GM12873 (cell line): ENCODE results near the gene UBR1.

Experiments used
- TF ChIP-seq, protein P1 (sequence below): IDR thresholded peaks from 2 replicates; pipeline ENCODE4 v1.5.1; 2012; ENCODE audit warnings: low read depth, mild to moderate bottlenecking, moderate library complexity, low read length, control low read depth; ENCODE audit not compliant: insufficient read depth; ENCODE audit errors: missing control alignments

UBR1 gene

DNA sequence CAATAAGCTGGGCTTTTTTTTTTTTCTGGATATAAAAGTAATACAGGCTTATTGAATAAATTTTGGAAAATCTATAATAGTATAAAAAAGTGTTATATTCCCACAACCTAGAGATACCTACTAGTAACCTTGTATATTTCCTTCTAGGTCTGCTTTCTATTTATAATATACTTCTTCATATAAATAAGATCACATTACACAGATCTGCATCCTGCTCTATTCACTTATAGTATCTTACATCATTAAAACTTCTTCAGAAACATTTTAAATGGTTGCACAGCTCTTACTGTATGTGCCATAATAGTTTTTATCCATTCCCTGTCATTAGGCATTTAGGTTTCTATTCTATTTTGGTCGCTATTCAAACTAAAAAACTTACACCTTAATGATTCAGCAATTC lies 98.3 kb downstream of the UBR1 start:
- TF ChIP-seq, protein P1, sequence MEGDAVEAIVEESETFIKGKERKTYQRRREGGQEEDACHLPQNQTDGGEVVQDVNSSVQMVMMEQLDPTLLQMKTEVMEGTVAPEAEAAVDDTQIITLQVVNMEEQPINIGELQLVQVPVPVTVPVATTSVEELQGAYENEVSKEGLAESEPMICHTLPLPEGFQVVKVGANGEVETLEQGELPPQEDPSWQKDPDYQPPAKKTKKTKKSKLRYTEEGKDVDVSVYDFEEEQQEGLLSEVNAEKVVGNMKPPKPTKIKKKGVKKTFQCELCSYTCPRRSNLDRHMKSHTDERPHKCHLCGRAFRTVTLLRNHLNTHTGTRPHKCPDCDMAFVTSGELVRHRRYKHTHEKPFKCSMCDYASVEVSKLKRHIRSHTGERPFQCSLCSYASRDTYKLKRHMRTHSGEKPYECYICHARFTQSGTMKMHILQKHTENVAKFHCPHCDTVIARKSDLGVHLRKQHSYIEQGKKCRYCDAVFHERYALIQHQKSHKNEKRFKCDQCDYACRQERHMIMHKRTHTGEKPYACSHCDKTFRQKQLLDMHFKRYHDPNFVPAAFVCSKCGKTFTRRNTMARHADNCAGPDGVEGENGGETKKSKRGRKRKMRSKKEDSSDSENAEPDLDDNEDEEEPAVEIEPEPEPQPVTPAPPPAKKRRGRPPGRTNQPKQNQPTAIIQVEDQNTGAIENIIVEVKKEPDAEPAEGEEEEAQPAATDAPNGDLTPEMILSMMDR = no peak

DNA sequence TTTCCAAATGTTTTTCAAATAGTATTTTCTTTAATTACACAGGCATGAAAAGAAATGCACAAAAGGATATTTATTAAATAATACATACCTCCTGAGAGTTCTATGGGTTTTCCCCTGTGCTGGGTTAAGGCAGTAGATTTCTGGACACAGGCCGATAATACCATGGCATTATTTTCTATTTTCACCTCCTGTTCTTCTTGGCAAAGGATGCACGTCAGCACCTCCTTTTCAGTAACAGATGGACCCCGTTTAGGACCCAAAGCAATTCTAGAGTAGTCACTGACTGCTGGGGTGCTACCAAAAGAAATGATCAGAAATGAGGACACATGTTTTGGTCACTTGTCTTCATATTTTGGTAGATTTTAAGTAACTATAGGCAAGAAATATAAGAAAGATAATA lies 98.8 kb downstream of the UBR1 start:
- TF ChIP-seq, protein P1 = no peak

DNA sequence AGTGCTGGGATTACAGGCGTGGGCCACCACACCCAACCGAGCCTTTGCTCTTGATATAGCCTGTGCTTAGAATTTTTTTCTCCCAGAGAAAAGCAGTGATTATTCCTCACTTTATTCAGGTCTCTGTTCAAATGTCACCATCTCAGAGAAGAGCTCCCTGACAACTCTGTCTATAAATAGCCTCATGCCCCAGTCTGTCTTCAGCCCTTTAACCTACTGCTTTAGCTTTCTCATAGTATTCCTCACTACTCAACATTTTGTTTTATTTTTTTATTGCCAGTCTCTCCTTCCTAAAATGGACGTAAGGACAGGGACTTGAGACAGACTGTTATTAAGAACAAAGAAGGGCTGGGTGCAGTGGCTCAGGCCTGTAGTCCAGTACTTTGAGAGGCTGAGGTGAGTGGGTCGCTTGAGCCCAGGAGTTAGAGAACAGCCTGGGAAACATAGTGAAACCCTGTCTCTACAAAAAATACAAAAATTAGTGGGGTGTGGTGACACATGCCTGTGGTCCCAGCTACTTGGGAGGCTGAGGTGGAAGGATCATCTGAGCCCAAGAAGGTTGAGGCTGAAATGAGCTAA lies 106.5 kb downstream of the UBR1 start:
- TF ChIP-seq, protein P1 = no peak

DNA sequence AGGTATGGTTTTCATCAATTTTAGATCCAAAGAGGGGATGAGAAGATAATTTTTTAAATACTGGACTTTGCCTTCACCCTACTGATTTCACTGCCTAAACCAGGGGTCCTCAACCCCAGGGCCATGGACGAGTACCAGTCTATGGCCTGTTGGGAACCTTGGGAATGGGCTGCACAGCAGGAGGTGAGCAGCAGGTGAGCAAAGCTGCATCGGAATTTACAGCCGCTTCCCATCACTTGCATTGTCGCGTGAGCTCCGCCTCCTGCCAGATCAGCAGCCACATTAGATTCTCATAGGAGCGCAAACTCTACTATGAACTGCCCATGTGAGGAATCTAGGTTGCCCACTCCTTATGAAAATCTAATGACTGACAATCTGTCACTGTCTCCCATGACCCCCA lies 109.0 kb downstream of the UBR1 start:
- TF ChIP-seq, protein P1 = no peak

DNA sequence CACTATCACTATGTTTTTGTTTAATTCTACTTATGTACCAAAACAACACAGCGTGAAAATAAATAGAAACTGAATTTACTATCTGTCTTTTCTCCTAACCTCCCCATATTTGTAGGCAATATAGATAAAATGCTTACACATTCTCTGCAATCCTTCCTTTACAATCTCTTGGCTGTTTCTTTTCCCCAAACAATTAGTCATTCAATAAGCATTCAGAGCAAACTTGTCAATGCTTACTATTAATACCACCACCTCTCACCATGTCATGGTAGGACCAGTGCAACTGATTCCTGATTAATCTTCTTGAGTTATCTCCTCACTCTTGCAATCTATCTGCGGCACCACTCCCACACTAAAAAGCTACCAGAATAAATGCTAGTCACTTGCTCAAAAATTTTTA lies 111.3 kb downstream of the UBR1 start:
- TF ChIP-seq, protein P1 = no peak

DNA sequence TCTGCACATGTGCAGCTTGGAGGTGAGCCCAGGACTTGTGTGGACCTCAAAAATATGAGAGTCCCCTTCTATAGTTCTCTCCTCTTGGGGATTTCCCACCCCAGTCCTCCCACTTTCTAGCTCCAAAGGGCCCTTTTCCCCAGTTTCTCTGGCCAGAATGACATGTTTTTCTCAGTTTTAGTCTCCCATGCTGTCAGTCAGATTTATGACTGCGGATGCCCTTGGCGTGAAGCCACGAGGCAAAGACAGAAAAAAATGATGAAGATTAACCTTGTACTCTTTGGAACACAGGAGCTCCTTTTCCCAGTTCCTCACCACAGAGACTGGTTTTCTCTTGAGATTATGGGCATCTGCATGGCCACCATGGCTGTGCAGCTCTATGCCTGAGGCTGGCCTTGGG lies 113.2 kb downstream of the UBR1 start:
- TF ChIP-seq, protein P1 = no peak

DNA sequence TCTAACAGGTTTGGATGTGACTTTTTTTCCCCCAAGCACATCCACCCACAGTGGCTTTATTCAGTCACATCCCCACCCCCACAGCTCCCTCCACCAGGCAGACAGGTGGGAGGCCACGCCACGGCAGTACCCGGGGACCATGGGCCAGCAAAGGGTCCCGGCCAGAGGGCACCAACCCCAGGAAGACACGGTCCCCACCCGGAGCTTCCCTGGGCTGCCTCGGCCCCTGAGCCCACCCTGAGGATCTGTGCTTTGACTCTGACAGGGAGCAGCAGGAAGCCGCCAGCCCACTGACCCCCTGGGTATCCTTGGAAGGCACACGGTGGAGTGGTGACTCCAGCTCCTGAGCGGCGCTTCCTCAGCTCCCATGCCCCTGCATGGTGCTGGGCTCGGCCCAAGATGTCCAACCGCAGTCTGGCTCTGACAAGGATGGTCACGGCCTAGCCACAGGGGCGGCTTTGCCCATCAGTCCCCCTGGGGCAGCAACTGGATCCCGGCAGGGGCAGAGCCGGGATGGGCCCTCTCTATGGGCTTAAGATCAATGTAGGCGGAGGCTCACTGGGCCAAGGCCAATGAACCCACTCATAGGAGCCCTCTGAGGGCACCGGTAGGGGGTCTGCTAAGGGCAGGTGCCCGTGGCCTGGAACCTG lies 119.0 kb downstream of the UBR1 start:
- TF ChIP-seq, protein P1 = no peak
